GM04503 (cell line): ENCODE data around the gene IGF2.

Experiments
- DNase-seq: peaks from one replicate; pipeline ENCODE4 v3.0.0-alpha.2; 2012; ENCODE audit warnings: low read depth

IGF2 gene

GRCh38 chr11:2122907-2123627, 16.1 kb downstream of the IGF2 start:
- DNase-seq, result no peak

GRCh38 chr11:2122222-2122906, 16.8 kb downstream of the IGF2 start:
- DNase-seq, result no peak

- no peak for DNase-seq
Observed at GRCh38 chr11:2121227-2122130, 17.7 kb downstream of the IGF2 start.

DNA sequence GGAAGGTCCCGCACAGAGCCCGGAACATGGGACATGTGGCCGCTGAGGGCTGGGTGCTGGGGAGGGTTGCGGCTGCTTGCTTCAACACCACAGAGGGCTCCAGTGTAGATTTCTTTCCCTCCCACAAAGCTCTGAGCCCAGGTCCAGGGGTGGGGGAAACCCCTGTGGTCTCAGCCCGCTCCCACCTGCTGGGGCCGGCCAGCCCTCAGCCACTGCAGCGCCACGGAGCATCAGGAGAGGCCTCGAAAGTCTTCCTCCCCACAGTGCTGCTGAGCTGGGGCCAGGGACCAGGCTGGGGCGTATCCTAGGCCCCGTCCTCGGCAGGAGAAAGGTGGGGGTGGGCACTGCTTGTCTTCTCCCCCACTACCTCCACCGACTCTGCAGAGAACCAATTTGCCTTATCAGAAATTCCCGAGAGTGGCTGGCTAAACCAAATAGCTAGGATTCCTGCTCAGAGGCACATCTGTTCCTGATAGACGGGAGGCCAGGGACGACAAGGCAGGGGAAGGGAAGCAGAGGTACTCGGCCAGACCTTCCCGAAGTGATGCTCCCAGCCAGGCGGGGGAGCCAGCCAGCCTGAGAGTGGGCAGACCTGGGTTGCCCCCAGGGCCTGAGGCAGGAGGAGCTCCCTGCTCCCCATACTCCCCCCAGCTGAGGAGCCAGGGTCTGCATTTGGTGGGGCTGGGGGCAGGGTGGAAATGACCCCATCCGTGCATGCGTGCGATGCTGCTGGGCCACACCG, 18.7 kb downstream of the IGF2 start:
- DNase-seq, result no peak

- DNase-seq, result no peak
Observed at GRCh38 chr11:2118677-2119076, 20.5 kb downstream of the IGF2 start.

DNA sequence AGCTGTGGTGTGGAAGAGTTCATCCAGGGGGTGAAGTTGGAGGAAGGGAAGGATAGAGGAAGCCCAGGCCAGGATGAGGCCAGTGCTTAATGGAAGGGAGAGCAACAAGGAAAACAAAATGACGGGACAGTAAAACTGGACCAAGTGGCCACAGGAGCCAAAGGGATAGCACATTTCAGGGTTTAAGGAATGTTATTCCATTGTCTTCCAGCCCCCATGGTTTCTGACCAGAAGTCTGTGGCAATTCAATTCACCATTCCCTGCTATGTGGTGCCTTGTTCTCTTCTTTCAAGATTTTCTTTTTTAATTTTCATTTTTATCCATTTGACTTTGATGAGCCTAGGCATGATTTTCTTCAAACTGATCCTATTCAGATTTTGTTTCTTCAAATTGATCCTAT, 22.5 kb downstream of the IGF2 start:
- DNase-seq, result no peak

- no peak for DNase-seq
Observed at GRCh38 chr11:2115308-2115707, 23.9 kb downstream of the IGF2 start.

- DNase-seq, result no peak
Observed at GRCh38 chr11:2114430-2115241, 24.6 kb downstream of the IGF2 start.

DNA sequence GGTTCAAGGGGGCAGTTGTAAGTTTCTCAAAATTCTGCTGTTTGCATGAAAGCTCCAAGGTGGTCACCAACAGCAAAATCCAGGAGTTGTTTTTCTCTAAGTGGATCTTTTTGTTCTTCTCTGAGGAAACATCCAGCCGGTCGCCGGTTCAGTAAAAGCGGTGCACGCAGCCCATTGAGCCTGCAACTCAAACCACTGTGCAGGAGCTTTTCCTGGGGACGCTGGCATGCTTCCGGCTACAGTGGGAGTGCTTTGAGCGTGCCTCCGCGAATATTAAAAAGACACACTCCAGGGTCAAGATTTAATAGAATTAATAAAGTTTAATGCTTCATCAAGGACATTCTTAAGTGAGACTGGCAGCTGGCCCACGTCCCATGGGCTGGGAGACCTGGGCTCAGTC, 25.4 kb downstream of the IGF2 start:
- no peak for DNase-seq

DNA sequence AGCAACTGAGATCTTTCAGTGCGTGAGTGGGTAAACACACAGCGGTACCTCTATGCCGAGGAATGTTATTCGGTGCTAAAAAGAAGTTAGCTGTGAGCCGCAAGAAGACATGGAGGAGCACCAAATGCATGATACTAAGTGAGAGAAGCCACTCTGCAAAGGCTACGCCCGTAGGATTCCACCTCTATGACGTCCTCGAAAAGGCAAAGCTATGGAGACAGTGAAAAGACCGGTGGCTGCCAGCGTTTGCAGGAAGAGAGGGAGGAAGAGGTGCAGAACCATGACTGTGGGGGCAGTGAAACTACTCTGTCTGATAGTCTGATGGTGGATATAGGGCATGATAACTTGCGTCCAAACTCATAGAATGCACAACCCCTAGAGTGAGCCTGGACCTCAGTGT, 28.7 kb downstream of the IGF2 start:
- no peak for DNase-seq

GRCh38 chr11:2109541-2110019, 29.6 kb downstream of the IGF2 start:
- no peak for DNase-seq

DNA sequence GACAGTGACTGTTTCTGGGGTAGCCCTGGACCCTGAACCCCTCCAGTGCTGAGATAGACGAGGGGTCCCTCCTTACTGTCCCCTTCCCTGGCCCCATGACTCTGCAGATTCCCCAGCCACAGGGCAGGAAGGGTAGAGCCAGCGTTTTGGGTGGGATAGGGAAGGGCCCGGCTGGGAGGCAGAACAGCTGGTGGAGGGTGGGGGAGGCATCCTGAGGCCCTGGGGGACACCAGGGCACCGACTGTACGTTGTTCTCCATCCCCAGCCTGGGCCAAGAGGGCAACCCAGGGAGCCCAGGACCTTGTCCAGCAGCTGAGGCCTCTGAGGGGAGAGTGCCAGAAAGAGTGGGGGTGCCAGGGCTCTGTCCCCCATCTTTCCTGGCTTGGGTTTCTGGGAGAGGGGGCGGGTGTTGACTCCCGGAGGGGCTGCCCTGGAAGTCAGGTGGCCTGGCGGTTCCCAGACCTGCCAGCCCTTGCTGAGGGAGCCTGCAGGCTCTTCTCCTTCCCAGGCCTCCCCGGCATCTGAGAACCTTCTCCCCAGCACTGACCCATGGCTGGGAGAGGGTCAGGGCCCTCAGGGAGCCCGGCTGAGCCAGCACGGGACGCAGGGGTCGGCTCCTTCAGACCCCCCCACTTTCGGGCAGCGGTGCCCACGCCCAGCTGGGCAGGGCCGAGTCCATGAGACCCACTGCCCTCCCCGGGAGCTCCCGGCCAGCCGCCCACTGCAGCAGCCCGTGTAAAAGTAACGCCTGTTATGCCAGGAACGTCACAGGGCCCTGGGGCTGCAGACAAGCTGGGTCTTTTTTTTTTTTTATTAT, 30.3 kb downstream of the IGF2 start:
- DNase-seq, result no peak

GRCh38 chr11:2107941-2108630, 31.1 kb downstream of the IGF2 start:
- DNase-seq, result no peak

GRCh38 chr11:2107521-2107920, 31.7 kb downstream of the IGF2 start:
- no peak for DNase-seq

DNA sequence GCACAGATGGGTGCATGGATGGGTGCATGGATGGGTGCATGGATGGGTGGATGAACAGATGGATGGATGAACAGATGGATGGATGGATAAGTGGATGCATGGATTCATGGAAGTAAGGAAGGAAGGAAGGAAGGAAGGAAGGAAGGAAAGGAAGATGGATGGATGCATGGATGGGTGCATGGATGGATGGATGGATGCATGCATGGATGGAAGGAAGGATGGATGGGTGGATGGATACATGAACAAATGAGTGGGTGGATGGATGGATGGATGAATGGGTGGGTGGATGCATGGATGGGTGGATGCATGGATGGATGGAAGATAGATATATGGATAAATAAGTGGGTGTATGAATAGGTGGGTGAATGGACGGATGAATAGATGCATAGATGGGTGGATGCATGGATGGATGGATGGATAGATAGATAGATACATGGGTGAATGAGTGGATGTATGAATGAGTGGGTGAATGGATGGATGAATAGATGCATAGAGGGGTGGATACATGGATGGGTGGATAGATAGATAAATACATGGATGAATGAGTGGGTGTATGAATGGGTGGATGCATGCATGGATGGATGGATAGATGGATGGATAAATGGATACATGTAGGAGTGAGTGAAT, 32.5 kb downstream of the IGF2 start:
- DNase-seq, result no peak

- DNase-seq, result no peak
Observed at GRCh38 chr11:2105511-2105910, 33.7 kb downstream of the IGF2 start.

DNA sequence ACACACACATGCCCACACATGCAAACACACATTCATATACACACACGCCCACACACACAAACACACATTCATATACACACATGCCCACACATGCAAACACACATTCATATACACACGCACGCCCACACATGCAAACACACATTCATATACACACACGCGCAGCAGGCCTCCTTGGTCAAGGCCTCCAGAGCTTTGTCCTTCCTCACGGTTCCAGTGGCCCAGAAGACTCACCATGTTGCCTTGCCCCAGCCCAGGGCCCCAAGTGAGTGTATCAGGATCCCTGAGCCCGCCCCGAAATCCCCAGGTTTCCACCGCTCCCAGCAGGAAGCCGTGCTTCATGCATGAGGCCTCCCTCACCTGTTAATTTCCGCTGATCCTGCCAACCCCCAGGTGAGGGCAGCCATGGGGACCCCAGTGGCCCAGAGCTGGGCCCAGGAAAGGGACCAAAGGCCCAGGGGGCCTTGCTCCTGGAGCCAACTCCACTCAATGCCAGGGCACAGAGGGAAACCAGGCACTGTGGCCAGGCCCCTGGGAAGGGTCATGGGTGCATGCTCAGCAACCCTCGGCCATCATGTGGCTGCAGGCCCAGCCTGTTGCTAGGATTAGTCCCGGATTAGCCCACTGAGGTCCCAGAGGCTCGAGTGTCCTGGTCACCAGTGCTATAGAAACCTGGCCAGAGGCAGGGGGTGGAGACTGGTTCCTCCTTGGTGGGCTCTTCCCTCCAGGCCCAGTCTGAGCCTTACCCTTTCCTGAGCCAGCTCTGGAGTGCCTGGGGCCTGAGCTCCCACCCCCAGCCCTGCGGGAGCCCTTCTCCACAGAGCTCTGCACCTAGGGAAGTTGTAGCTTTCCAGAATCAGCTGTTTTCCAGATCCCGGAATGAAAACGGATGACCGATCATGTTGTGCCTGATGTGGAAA, 34.4 kb downstream of the IGF2 start:
- DNase-seq, result no peak
